Stomach (tissue), 9 donors: ENCODE measurements around the gene KRTAP5-10. TPM values are rescaled to one million over a fixed set of nuclear protein-coding genes. Genes with fewer than 3 reads are reported as not detected.
"Not testable (repeated sequence)": the region's sequence is repeated elsewhere in the genome, so short reads cannot be mapped to it uniquely, and the experiment has no call there.

Experiments used
- DNase-seq, 2 donors: peaks; one replicate each; pipeline versions ENCODE4 v3.0.0 to v3.0.0-alpha.2; 2013 to 2019
- H3K27ac ChIP-seq, 5 donors: fragments of 200-600 bp in 4 of 5; sonication (generic) in 4 of 5; one replicate each; pipeline ENCODE4 v1.5.1; 2013 to 2019; ENCODE audit warnings: mild to moderate bottlenecking in 1 of 5, moderate library complexity in 1 of 5
- H3K27me3 ChIP-seq, 3 donors: fragments of 200-600 bp; sonication (generic); one replicate each; pipeline ENCODE4 v1.5.1; 2017 to 2019; ENCODE audit warnings: mixed run types in 1 of 3
- H3K36me3 ChIP-seq, 4 donors: fragments of 200-600 bp; sonication (generic); 1 replicate in 3 of 4; 2 replicates in 1 of 4; pipeline ENCODE4 v1.5.1; 2016 to 2019
- H3K4me1 ChIP-seq, 4 donors: fragments of 200-600 bp; sonication (generic); one replicate each; pipeline ENCODE4 v1.5.1; 2016 to 2019
- H3K4me3 ChIP-seq, 4 donors: fragments of 200-600 bp; sonication (generic) in 3 of 4; one replicate each; pipeline ENCODE4 v1.5.1; 2016 to 2019; ENCODE audit warnings: mild to moderate bottlenecking in 1 of 4
- H3K9me3 ChIP-seq, 4 donors: fragments of 200-600 bp; sonication (generic); one replicate each; pipeline ENCODE4 v1.5.1; 2016 to 2019
- CTCF ChIP-seq, 7 experiments: fragments of 450-650 bp in 4 of 7; fragments of 200-600 bp in 3 of 7; sonication (generic) in 3 of 7; IDR thresholded peaks; one replicate each; pipeline ENCODE4 v1.5.1; 2016 to 2019; ENCODE audit warnings: antibody characterized with exemption in 7 of 7, control low read depth in 2 of 7, mild to moderate bottlenecking in 1 of 7
- WGBS, 5 donors: extraction: QIAGEN DNeasy Blood & Tissue Kit in 3 of 5; methylation state at CpG; one replicate each; pipeline versions ENCODE4 v1.1.5 to v1.1.7; 2013 to 2018; 5-methylcytosine and 5-hydroxymethylcytosine counted together
- intact Hi-C: fragments of 100-400 bp; cut with DNase I; formaldehyde crosslinking; loops from one replicate; pipeline ENCODE4 v1.15.1; 2023; ENCODE audit warnings: low total_unique reads
- polyA plus RNA-seq, 3 donors: library from polyadenylated mRNA; stranded (reverse); fragments of 200-250 nt; gene quantifications; one replicate each; pipeline ENCODE4 v1.2.3, GENCODE V29; 2013
- total RNA-seq, 5 donors: library from RNA; depleted of rRNA; stranded (reverse); fragments of >200 nt; gene quantifications; one replicate each; pipeline versions ENCODE4 v1.1.0 to v1.2.3, GENCODE V29; 2014 to 2016
- donor health status: healthy with polysubstance abuse.
- donor health status: Bipolar disorder and iron deficiency.
- donor health status: healthy.

The KRTAP5-10 gene
- total and polyA plus RNA-seq, 8 donors = not detected

- Histone ChIP-seq H3K27me3 (peaks cover 0 to 90% (median 20%) of the 10 kb centered on the region in 3 donors), H3K4me1 (peaks cover 6 to 15% (median 11%) of the 10 kb centered on the region in 4 donors)
- H3K9me3 ChIP-seq, H3K36me3 ChIP-seq, intact Hi-C loops, H3K4me3 ChIP-seq, H3K27ac ChIP-seq, DNase-seq: not testable (repeated sequence)
- TF ChIP-seq CTCF (IDR thresholded peaks at IDR 0.05) = peak in 4 of 7 experiments; percentile 15 to 48 (median 20)
- 15 to 29% (median 16%) methylated on average over 5 to 12 of the region's 17 CpGs for WGBS, 5 donors
Measured at GRCh38 chr11:71604798-71605488, 39.6 kb downstream of the KRTAP5-10 start.

- H3K27me3 ChIP-seq = peaks cover 0 to 81% (median 20%) of the 10 kb centered on the region in 3 donors
- intact Hi-C loops, H3K36me3 ChIP-seq, DNase-seq, H3K9me3 ChIP-seq, H3K27ac ChIP-seq: not testable (repeated sequence)
- H3K4me3 ChIP-seq = peak overlapping the region in 3 of 4 donors; percentile 23 to 37 (median 24)
- peaks cover 6 to 15% (median 11%) of the 10 kb centered on the region in 4 donors for H3K4me1 ChIP-seq
- WGBS, 5 donors = 8 to 21% (median 10%) methylated on average over 11 to 45 of the region's 48 CpGs
Measured at GRCh38 chr11:71606853-71607519, 41.6 kb downstream of the KRTAP5-10 start.

- DNase-seq, intact Hi-C loops, H3K27ac ChIP-seq, H3K36me3 ChIP-seq, H3K9me3 ChIP-seq: not testable (repeated sequence)
- Histone ChIP-seq H3K4me1 (peaks cover 6 to 15% (median 11%) of the 10 kb centered on the region in 4 donors), H3K4me3 (peak overlapping the region; percentile 9 to 37 (median 24)), H3K27me3 (peaks cover 0 to 74% (median 18%) of the 10 kb centered on the region in 3 donors)
- 0 to 4% (median 2%) methylated on average over 21 to 52 of the region's 59 CpGs for WGBS, 5 donors
Measured at GRCh38 chr11:71607520-71608216, 42.3 kb downstream of the KRTAP5-10 start.

GRCh38 chr11:71608272-71608671 is 42.9 kb downstream of the KRTAP5-10 start:
- H3K27ac ChIP-seq, intact Hi-C loops, H3K36me3 ChIP-seq, H3K9me3 ChIP-seq: not testable (repeated sequence)
- DNase-seq = peak in 1 of 2 donors; percentile 14
- H3K4me1 ChIP-seq = peaks cover 6 to 15% (median 11%) of the 10 kb centered on the region in 4 donors
- 3 to 23% (median 12%) methylated on average over 5 to 16 of the region's 21 CpGs for WGBS, 5 donors
- peaks cover 0 to 73% (median 14%) of the 10 kb centered on the region in 3 donors for H3K27me3 ChIP-seq
- peak overlapping the region in 1 of 4 donors; percentile 37 for H3K4me3 ChIP-seq

GRCh38 chr11:71611218-71611910 is 46.0 kb downstream of the KRTAP5-10 start:
- H3K36me3 ChIP-seq, H3K9me3 ChIP-seq, intact Hi-C loops, H3K4me3 ChIP-seq, H3K27ac ChIP-seq, DNase-seq: not testable (repeated sequence)
- H3K27me3 ChIP-seq = peaks cover 0 to 67% (median 14%) of the 10 kb centered on the region in 3 donors
- 50 to 62% (median 55%) methylated on average over 18 to 21 of the region's 21 CpGs for WGBS, 5 donors
- H3K4me1 ChIP-seq = peaks cover 6 to 20% (median 11%) of the 10 kb centered on the region in 4 donors

GRCh38 chr11:71613931-71614330 is 48.6 kb downstream of the KRTAP5-10 start:
- DNase-seq, H3K27ac ChIP-seq, H3K36me3 ChIP-seq, H3K4me1 ChIP-seq, H3K4me3 ChIP-seq, H3K9me3 ChIP-seq, intact Hi-C loops: not testable (repeated sequence)
- peaks cover 0 to 48% (median 0%) of the 10 kb centered on the region in 3 donors for H3K27me3 ChIP-seq
- 44 to 62% (median 57%) methylated on average over 6 to 7 of the region's 7 CpGs for WGBS, 5 donors

GRCh38 chr11:71614366-71614917 is 49.1 kb downstream of the KRTAP5-10 start:
- 50 to 58% (median 52%) methylated on average over 10 to 15 of the region's 15 CpGs for WGBS, 5 donors
- intact Hi-C loops, H3K36me3 ChIP-seq, H3K4me3 ChIP-seq, H3K27ac ChIP-seq, H3K4me1 ChIP-seq, H3K9me3 ChIP-seq, DNase-seq: not testable (repeated sequence)
- H3K27me3 ChIP-seq = peaks cover 0 to 43% (median 0%) of the 10 kb centered on the region in 3 donors
